Endothelial cell of umbilical vein (primary cell): Measurements from ENCODE around the gene BCL2. TPM values are rescaled to one million over a fixed set of nuclear protein-coding genes. Genes with fewer than 3 reads are reported as not detected.

Source experiments
- BruUV-seq: library from RNA; stranded (reverse); fragments of 400-500 nt; replicated peaks from 2 replicates; lab custom pipeline; 2021; lab: Mats Ljungman, UMichigan
- CTCF ChIA-PET: fragments of 300-600, 350-600 bp; sonication (Branson Sonifier 250); formaldehyde crosslinking; loops from one replicate; lab custom pipeline; 2021; ENCODE audit warnings: antibody characterized with exemption, inconsistent platforms; lab: Charles Lee
- POLR2A ChIA-PET: fragments of 300-600, 350-600 bp; sonication (Branson Sonifier 250); formaldehyde crosslinking; loops from one replicate; lab custom pipeline; 2021; ENCODE audit warnings: antibody characterized with exemption, inconsistent platforms; lab: Charles Lee
- DNase-seq: peaks from one replicate; pipeline ENCODE4 v3.0.0-alpha.2; 2011; ENCODE audit warnings: low read depth, low spot score
- FAIRE-seq: peaks from 2 replicates; lab custom pipeline; 2011; peaks lifted over from hg19 to GRCh38; lab: Jason Lieb, UNC
- H2AFZ ChIP-seq: 2 replicates; pipeline ENCODE4 v1.6.0; 2012; ENCODE audit warnings: low read depth, low read length, control low read depth, inconsistent platforms
- H3K27ac ChIP-seq: 2 replicates; pipeline ENCODE4 v1.5.1; 2011; ENCODE audit warnings: low read depth, mild to moderate bottlenecking, control low read depth, low read length, moderate library complexity; ENCODE audit not compliant: insufficient read depth
- H3K27me3 ChIP-seq, 2 experiments: 2 replicates each; pipeline versions ENCODE4 v1.6.0 to v1.6.1; 2011; ENCODE audit warnings: low read length in 2 of 2, mixed read lengths in 1 of 2; ENCODE audit not compliant: control insufficient read depth in 2 of 2, insufficient read depth in 2 of 2
- H3K36me3 ChIP-seq, 2 experiments: 2 replicates in 1 of 2; 3 replicates in 1 of 2; pipeline ENCODE4 v1.5.1; 2011; ENCODE audit warnings: low read length in 2 of 2, mild to moderate bottlenecking in 1 of 2, moderate library complexity in 1 of 2; ENCODE audit not compliant: control insufficient read depth in 2 of 2, insufficient read depth in 2 of 2; ENCODE audit errors: extremely low read depth in 1 of 2
- H3K4me1 ChIP-seq: 3 replicates; pipeline ENCODE4 v1.5.1; 2011; ENCODE audit warnings: mild to moderate bottlenecking, low read length; ENCODE audit not compliant: control insufficient read depth, insufficient read depth; ENCODE audit errors: extremely low read depth
- H3K4me2 ChIP-seq: 2 replicates; pipeline ENCODE4 v1.6.1; 2011; ENCODE audit warnings: low read length, control low read depth, mixed read lengths; ENCODE audit not compliant: insufficient read depth
- H3K4me3 ChIP-seq, 3 experiments: fragments of 200-600 bp in 1 of 3; sonication (generic), shearing (Covaris generic) in 1 of 3; replicated peaks in 1 of 3; 2 replicates each; pipeline ENCODE4 v1.5.1; 2011 to 2016; ENCODE audit warnings: control low read depth in 3 of 3, low read length in 3 of 3, mild to moderate bottlenecking in 2 of 3, inconsistent platforms in 1 of 3, low read depth in 1 of 3, moderate library complexity in 1 of 3; ENCODE audit not compliant: insufficient read depth in 1 of 3
- H3K79me2 ChIP-seq: 2 replicates; pipeline ENCODE4 v1.6.0; 2012; ENCODE audit warnings: low read length, inconsistent platforms; ENCODE audit not compliant: control insufficient read depth, insufficient read depth
- H3K9ac ChIP-seq: replicated peaks from 2 replicates; pipeline ENCODE3; 2011; ENCODE audit warnings: low read length, control low read depth; ENCODE audit not compliant: insufficient read depth; ENCODE audit errors: extremely low read depth
- H3K9me1 ChIP-seq: replicated peaks from 3 replicates; pipeline ENCODE4 v1.6.0; 2011; ENCODE audit warnings: mild to moderate bottlenecking, low read length; ENCODE audit not compliant: control insufficient read depth, insufficient read depth; ENCODE audit errors: extremely low read depth
- H3K9me3 ChIP-seq: replicated peaks from 2 replicates; pipeline ENCODE4 v1.5.1; 2012; ENCODE audit warnings: low read length, inconsistent platforms; ENCODE audit not compliant: control insufficient read depth, insufficient read depth
- H4K20me1 ChIP-seq: replicated peaks from 2 replicates; pipeline ENCODE3; 2011; ENCODE audit warnings: mild to moderate bottlenecking, low read length; ENCODE audit not compliant: control insufficient read depth, insufficient read depth; ENCODE audit errors: extremely low read depth
- CTCF ChIP-seq, 2 donors: IDR thresholded peaks; 1 replicate in 1 of 2; 2 replicates in 1 of 2; pipeline ENCODE4 v1.5.1; 2011; ENCODE audit warnings: low read length in 2 of 2, mild to moderate bottlenecking in 2 of 2, moderate library complexity in 2 of 2, control low read depth in 1 of 2, inconsistent platforms in 1 of 2, low read depth in 1 of 2; ENCODE audit not compliant: insufficient read depth in 1 of 2; ENCODE audit errors: extremely low read depth in 1 of 2
- EZH2 ChIP-seq: IDR thresholded peaks from 2 replicates; pipeline ENCODE4 v1.6.1; 2012; ENCODE audit warnings: borderline replicate concordance, low read depth, mild to moderate bottlenecking, moderate library complexity, low read length, inconsistent platforms; ENCODE audit not compliant: severe bottlenecking
- FOS ChIP-seq: IDR thresholded peaks from 2 replicates; pipeline ENCODE4 v1.6.1; 2011; ENCODE audit warnings: mild to moderate bottlenecking, low read length, moderate library complexity, borderline replicate concordance; ENCODE audit not compliant: insufficient read depth
- GATA2 ChIP-seq: IDR thresholded peaks from 2 replicates; pipeline ENCODE4 v1.7.0; 2011; ENCODE audit warnings: low read depth, mild to moderate bottlenecking, moderate library complexity, mixed read lengths, low read length; ENCODE audit not compliant: insufficient read length, insufficient read depth
- JUN ChIP-seq: IDR thresholded peaks from 2 replicates; pipeline ENCODE4 v1.6.1; 2011; ENCODE audit warnings: borderline replicate concordance, low read depth; ENCODE audit not compliant: insufficient read length, insufficient read depth
- MYC ChIP-seq: IDR thresholded peaks from one replicate; pipeline ENCODE4 v1.6.1; 2011; ENCODE audit warnings: mild to moderate bottlenecking, low read depth, low read length
- POLR2A ChIP-seq: IDR thresholded peaks from 2 replicates; pipeline ENCODE4 v1.6.1; 2012; ENCODE audit warnings: low read depth, mild to moderate bottlenecking, control low read depth, low read length
- POLR2AphosphoS5 ChIP-seq: IDR thresholded peaks from 2 replicates; pipeline ENCODE4 v1.6.1; 2012; ENCODE audit warnings: low read depth, mild to moderate bottlenecking, control low read depth, low read length, moderate library complexity; ENCODE audit not compliant: insufficient read depth
- dilution Hi-C: fragments of 300-500 bp; cut with MboI; formaldehyde crosslinking; loops from one replicate; pipeline ENCODE4 v1.15.0; 2019; ENCODE audit warnings: low sequenced_read_pairs; ENCODE audit not compliant: extremely low pct_ligation_motif_present
- intact Hi-C: fragments of 100-400 bp; cut with micrococcal nuclease; formaldehyde crosslinking; loops from one replicate; pipeline ENCODE4 v1.10.0; 2022
- polyA plus RNA-seq, 4 experiments: library from polyadenylated mRNA; depleted of rRNA in 3 of 4; stranded (reverse) in 3 of 4; unstranded in 1 of 4; fragments of >200 nt; gene quantifications; 2 replicates each; pipeline versions ENCODE4 v1.2.1 to v1.2.3, GENCODE V29; 2011 to 2012; ENCODE audit warnings: missing spikeins in 1 of 4
- total RNA-seq: library from RNA; stranded (reverse); gene quantifications from 2 replicates; pipeline ENCODE4 v1.2.3, GENCODE V29; 2021
- TF ChIP-seq, protein P1 (sequence below): IDR thresholded peaks from 2 replicates; pipeline ENCODE4 v1.6.1; 2011; ENCODE audit not compliant: insufficient read depth, insufficient read length

Gene BCL2
- total and polyA plus RNA-seq, 2 donors (not counting 3 experiments of a cell fraction or from before 2014, with no cell fraction given): 0.35 to 5.0 TPM

DNA sequence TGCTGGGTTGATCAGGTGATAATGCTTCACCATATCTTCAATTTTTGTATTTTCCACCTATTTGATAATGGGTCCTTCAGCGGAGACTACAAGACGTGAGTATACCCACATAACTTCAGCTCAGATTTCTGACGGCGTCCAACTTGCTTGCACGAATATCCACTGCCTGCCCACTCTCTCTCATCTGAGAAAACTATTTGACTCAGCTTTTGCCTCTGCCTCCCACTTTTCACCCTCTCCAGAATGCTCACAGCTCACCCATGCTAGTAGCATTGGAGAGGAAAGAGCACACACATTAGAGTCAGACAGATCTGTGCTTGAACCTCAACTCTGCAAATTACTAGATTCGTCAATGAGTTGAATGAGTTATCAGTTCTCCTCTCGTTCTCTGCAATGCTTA lies 166.8 kb downstream of the BCL2 start:
- POLR2A ChIA-PET: no interaction called here
- intact Hi-C loops: no loop called here

More for the DNA sequence above, 166.8 kb downstream of the BCL2 start:
- Histone ChIP-seq H3K4me3 (no peak overlapping the region), H3K27ac (no peak overlapping the region), H3K9me3 (no peaks in the 10 kb centered on the region), H4K20me1 (no peaks in the 10 kb centered on the region), H2AFZ (no peak overlapping the region), H3K4me1 (no peaks in the 10 kb centered on the region), H3K9ac (no peak overlapping the region), H3K36me3 (no peaks in the 10 kb centered on the region), H3K79me2 (no peaks in the 10 kb centered on the region), H3K9me1 (no peaks in the 10 kb centered on the region), H3K27me3 (peaks cover 14 to 16% of the 10 kb centered on the region in 2 experiments), H3K4me2 (no peak overlapping the region)
- dilution Hi-C loops: no loop called here
- CTCF ChIA-PET: interaction anchor here (0.8 to 6.4 kb wide), 7 partner anchors 9 to 287 kb away, joined by 3 to 63 read pairs (median 4); no protein-coding TSS in a partner anchor
- TF ChIP-seq, protein P1, sequence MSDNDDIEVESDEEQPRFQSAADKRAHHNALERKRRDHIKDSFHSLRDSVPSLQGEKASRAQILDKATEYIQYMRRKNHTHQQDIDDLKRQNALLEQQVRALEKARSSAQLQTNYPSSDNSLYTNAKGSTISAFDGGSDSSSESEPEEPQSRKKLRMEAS: no peak
- TF ChIP-seq JUN: no peak
- no peak for TF ChIP-seq MYC
- no peak for TF ChIP-seq EZH2
- TF ChIP-seq FOS: no peak
- TF ChIP-seq GATA2: no peak
- TF ChIP-seq POLR2A: no peak
- TF ChIP-seq POLR2AphosphoS5: no peak
- TF ChIP-seq CTCF (IDR thresholded peaks at IDR 0.05; ENCODE audit: extremely low read depth in 1 of 2, insufficient read depth in 1 of 2, low read depth in 1 of 2, low read length in 2 of 2): no peak
- DNase-seq (no peak), FAIRE-seq (no peak)
- no TSS peak for BruUV-seq
